Vagina (tissue), 2 donors: ENCODE data around the gene SLF2. TPM values are rescaled to one million over a fixed set of nuclear protein-coding genes. Genes with fewer than 3 reads are reported as not detected.

Source experiments
- DNase-seq, 2 donors: peaks; one replicate each; pipeline ENCODE4 v3.0.0-alpha.2; 2017; ENCODE audit errors: extremely low spot score in 2 of 2
- H3K27ac ChIP-seq: fragments of 200-600 bp; sonication (generic); one replicate; pipeline ENCODE4 v1.5.1; 2019
- H3K27me3 ChIP-seq: fragments of 200-600 bp; sonication (generic); one replicate; pipeline ENCODE4 v1.5.1; 2019
- H3K36me3 ChIP-seq, 2 donors: fragments of 200-600 bp; sonication (generic); one replicate each; pipeline ENCODE4 v1.5.1; 2017 to 2019
- H3K4me1 ChIP-seq: fragments of 200-600 bp; sonication (generic); one replicate; pipeline ENCODE4 v1.5.1; 2019
- H3K4me3 ChIP-seq, 2 donors: fragments of 200-600 bp; sonication (generic); 1 replicate in 1 of 2; 2 replicates in 1 of 2; pipeline ENCODE4 v1.5.1; 2016 to 2019
- H3K9me3 ChIP-seq: fragments of 200-600 bp; sonication (generic); one replicate; pipeline ENCODE4 v1.5.1; 2019
- POLR2A ChIP-seq, 2 donors: fragments of 450-650 bp; IDR thresholded peaks; one replicate each; pipeline ENCODE4 v1.6.1; 2017; ENCODE audit warnings: antibody characterized with exemption in 2 of 2, mild to moderate bottlenecking in 2 of 2, moderate library complexity in 2 of 2
- POLR2AphosphoS5 ChIP-seq, 2 donors: sonication (generic); formaldehyde crosslinking; IDR thresholded peaks; one replicate each; pipeline ENCODE4 v1.9.0; 2017; ENCODE audit warnings: antibody characterized with exemption in 2 of 2, mild to moderate bottlenecking in 2 of 2, low read depth in 1 of 2; ENCODE audit not compliant: insufficient read depth in 1 of 2
- intact Hi-C: fragments of 100-400 bp; cut with DNase I; formaldehyde crosslinking; loops from one replicate; pipeline ENCODE4 v1.15.1; 2023
- total RNA-seq: library from RNA; depleted of rRNA; stranded (reverse); fragments of >200 nt; gene quantifications from one replicate; pipeline ENCODE4 v1.2.3, GENCODE V29; 2016
- TF ChIP-seq, protein P1 (sequence below), 3 experiments: fragments of 450-650 bp in 2 of 3; fragments of 200-600 bp in 1 of 3; sonication (generic) in 1 of 3; IDR thresholded peaks; one replicate each; pipeline ENCODE4 v1.5.1; 2017 to 2019; ENCODE audit warnings: antibody characterized with exemption in 3 of 3, mild to moderate bottlenecking in 2 of 3, moderate library complexity in 2 of 3

Gene SLF2
- total RNA-seq, 1 donor from 2014 or later, result 26.8 TPM

GRCh38 chr10:101000127-101000914 lies 87.6 kb downstream of the SLF2 start:
- intact Hi-C loops, result no loop called here
- no peaks in the 10 kb centered on the region for H3K9me3 ChIP-seq
- DNase-seq, result no peak
- H3K27ac ChIP-seq, result peak overlapping the region; percentile 100
- peaks cover 0 to 15% of the 10 kb centered on the region in 2 donors for H3K36me3 ChIP-seq
- H3K4me1 ChIP-seq, result peaks cover 41% of the 10 kb centered on the region
- no peaks in the 10 kb centered on the region for H3K27me3 ChIP-seq
- H3K4me3 ChIP-seq, result peak overlapping the region; percentile 79 to 92
- TF ChIP-seq, protein P1, sequence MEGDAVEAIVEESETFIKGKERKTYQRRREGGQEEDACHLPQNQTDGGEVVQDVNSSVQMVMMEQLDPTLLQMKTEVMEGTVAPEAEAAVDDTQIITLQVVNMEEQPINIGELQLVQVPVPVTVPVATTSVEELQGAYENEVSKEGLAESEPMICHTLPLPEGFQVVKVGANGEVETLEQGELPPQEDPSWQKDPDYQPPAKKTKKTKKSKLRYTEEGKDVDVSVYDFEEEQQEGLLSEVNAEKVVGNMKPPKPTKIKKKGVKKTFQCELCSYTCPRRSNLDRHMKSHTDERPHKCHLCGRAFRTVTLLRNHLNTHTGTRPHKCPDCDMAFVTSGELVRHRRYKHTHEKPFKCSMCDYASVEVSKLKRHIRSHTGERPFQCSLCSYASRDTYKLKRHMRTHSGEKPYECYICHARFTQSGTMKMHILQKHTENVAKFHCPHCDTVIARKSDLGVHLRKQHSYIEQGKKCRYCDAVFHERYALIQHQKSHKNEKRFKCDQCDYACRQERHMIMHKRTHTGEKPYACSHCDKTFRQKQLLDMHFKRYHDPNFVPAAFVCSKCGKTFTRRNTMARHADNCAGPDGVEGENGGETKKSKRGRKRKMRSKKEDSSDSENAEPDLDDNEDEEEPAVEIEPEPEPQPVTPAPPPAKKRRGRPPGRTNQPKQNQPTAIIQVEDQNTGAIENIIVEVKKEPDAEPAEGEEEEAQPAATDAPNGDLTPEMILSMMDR (IDR thresholded peaks at IDR 0.05), result no peak
- TF ChIP-seq POLR2AphosphoS5 (IDR thresholded peaks at IDR 0.05; ENCODE audit: insufficient read depth in 1 of 2, low read depth in 1 of 2) (peak in 1 of 2 donors; percentile 25), POLR2A (IDR thresholded peaks at IDR 0.05) (no peak)

DNA sequence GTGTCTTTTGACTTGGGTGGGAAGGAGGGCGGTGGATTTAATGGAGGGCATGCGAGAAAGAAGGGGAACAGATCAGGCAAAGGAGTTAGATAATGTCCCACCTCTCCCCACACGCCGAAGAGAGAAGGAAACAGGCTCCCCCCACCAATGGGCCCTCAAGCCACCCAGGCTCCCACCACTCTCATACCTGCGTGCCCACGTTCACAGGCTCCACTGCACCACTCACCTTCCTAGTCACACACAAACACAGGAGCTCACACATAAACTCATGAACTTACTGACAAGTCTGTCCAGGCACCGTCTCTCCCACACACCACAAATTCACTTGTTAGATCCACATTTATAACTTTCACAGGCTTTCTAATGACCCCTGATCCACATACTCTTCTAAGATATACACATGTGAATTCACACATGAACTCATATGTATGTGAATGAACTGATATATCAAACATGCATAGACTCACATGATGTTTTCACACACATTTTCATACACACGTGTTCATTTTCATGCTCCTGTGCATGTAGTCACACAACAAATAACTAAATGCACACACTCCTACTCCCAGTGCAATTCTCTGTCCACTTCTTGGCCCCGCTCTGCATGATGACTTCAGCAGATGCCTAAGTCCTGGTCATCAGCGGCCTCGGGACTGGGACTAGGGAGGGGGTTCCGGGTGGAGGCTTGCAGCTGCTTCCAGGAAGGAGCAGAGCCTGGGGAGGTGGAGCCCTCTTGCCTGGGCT lies 88.3 kb downstream of the SLF2 start:
- intact Hi-C loops, result no loop called here
- DNase-seq, result peak in 1 of 2 donors; percentile 98
- H3K27ac ChIP-seq, result peak overlapping the region; percentile 100
- H3K36me3 ChIP-seq, result peaks cover 2 to 22% of the 10 kb centered on the region in 2 donors
- H3K9me3 ChIP-seq, result no peaks in the 10 kb centered on the region
- peak; percentile 94 to 98 for TF ChIP-seq POLR2AphosphoS5 (IDR thresholded peaks at IDR 0.05; ENCODE audit: insufficient read depth in 1 of 2, low read depth in 1 of 2)
- TF ChIP-seq, protein P1 (IDR thresholded peaks at IDR 0.05), result no peak
- peak in 1 of 2 donors; percentile 85 for TF ChIP-seq POLR2A (IDR thresholded peaks at IDR 0.05)
- no peaks in the 10 kb centered on the region for H3K27me3 ChIP-seq
- peak overlapping the region; percentile 79 to 92 for H3K4me3 ChIP-seq
- peaks cover 41% of the 10 kb centered on the region for H3K4me1 ChIP-seq

DNA sequence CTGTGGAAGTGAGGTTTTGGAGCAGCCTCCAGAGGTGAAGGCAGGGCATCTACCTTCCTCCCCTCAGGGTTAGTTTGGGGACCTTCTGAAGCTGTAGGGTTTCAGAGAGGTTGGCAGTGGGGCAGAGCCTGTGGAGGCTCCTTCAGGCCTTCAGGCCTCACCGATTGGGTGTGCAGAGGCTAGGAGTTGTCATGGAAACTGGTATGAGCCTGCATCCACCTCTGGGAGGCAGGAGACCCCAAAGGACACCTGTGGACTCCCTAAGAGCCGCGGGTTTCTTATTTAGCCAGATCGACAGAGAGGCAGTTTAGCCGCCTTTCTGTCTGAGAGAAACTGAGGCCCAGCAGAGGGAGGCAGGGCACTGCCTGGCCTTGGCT lies 88.9 kb downstream of the SLF2 start:
- TF ChIP-seq POLR2A (IDR thresholded peaks at IDR 0.05), result no peak
- TF ChIP-seq, protein P1 (IDR thresholded peaks at IDR 0.05), result peak in 1 of 3 experiments; percentile 11
- H3K4me1 ChIP-seq, result peaks cover 36% of the 10 kb centered on the region

DNA sequence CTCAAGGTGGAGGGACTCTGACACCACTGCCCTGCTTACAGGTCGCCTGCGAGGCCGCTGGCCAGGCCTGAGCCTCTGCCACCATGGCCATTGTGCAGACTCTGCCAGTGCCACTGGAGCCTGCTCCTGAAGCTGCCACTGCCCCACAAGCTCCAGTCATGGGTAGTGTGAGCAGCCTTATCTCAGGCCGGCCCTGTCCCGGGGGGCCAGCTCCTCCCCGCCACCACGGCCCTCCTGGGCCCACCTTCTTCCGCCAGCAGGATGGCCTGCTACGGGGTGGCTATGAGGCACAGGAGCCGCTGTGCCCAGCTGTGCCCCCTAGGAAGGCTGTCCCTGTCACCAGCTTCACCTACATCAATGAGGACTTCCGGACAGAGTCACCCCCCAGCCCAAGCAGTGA lies 89.7 kb downstream of the SLF2 start:
- TF ChIP-seq POLR2AphosphoS5 (IDR thresholded peaks at IDR 0.05; ENCODE audit: insufficient read depth in 1 of 2, low read depth in 1 of 2) (no peak), POLR2A (IDR thresholded peaks at IDR 0.05) (no peak)
- TF ChIP-seq, protein P1 (IDR thresholded peaks at IDR 0.05), result no peak
- Histone ChIP-seq H3K27ac (peak overlapping the region; percentile 100), H3K4me3 (no peak overlapping the region), H3K36me3 (peaks cover 2 to 36% of the 10 kb centered on the region in 2 donors), H3K27me3 (no peaks in the 10 kb centered on the region), H3K4me1 (peaks cover 39% of the 10 kb centered on the region), H3K9me3 (no peaks in the 10 kb centered on the region)
- intact Hi-C loops, result no loop called here
- DNase-seq, result no peak

More for the DNA sequence above, 88.9 kb downstream of the SLF2 start:
- no peak for DNase-seq
- no peaks in the 10 kb centered on the region for H3K27me3 ChIP-seq
- peak overlapping the region; percentile 79 to 92 for H3K4me3 ChIP-seq
- intact Hi-C loops, result no loop called here
- peak overlapping the region; percentile 100 for H3K27ac ChIP-seq
- H3K9me3 ChIP-seq, result no peaks in the 10 kb centered on the region
- H3K36me3 ChIP-seq, result peaks cover 2 to 28% of the 10 kb centered on the region in 2 donors
